PFSK-1 (cell line): ENCODE data around the gene SLC25A45.

Experiments used
- FOXP2 ChIP-seq: optimal IDR thresholded peaks from 2 replicates; pipeline ENCODE3; 2011; ENCODE audit warnings: borderline replicate concordance, control low read depth, inconsistent platforms; ENCODE audit not compliant: insufficient read depth; ENCODE audit errors: extremely low read length, extremely low read depth
- POLR2AphosphoS5 ChIP-seq: IDR thresholded peaks from 2 replicates; pipeline ENCODE4 v1.6.1; 2012; ENCODE audit warnings: low read depth, mild to moderate bottlenecking, control low read depth, low read length, moderate library complexity
- SIN3A ChIP-seq: IDR thresholded peaks from 2 replicates; pipeline ENCODE4 v1.6.1; 2012; ENCODE audit warnings: mild to moderate bottlenecking, low read length, moderate library complexity, borderline replicate concordance; ENCODE audit not compliant: insufficient read depth
- TAF1 ChIP-seq: IDR thresholded peaks from 2 replicates; pipeline ENCODE4 v1.6.1; 2012; ENCODE audit warnings: low read length, control low read depth, borderline replicate concordance; ENCODE audit not compliant: insufficient read depth
- TF ChIP-seq, protein P1 (sequence below), 2 experiments: IDR thresholded peaks; 2 replicates each; pipeline versions ENCODE4 v1.6.1 to v1.8.0; 2011 to 2012; ENCODE audit warnings: low read depth in 2 of 2, low read length in 2 of 2, control low read depth in 1 of 2, inconsistent platforms in 1 of 2, mild to moderate bottlenecking in 1 of 2, moderate library complexity in 1 of 2; ENCODE audit not compliant: insufficient read depth in 1 of 2

SLC25A45 gene

DNA sequence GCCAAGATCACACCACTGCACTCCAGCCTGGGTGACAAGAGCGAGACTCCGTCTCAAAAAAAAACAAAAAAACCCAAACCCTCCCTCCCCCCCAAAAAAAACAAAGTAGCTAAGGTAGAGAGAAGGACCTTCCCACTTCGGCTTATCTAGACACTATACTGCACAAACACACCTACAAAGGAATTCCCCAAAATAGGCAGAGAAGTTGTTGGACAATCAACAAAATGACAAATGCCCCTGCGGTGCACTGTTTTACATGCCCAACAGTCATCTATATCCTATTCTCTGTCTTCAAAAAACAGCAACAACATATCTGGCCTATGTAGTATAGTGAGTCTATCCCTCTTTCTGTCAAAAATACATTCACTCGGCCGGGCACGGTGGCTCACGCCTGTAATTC, 55.4 kb downstream of the SLC25A45 start:
- TF ChIP-seq POLR2AphosphoS5 (no peak), SIN3A (no peak), TAF1 (no peak), FOXP2 (no peak)
- TF ChIP-seq, protein P1, sequence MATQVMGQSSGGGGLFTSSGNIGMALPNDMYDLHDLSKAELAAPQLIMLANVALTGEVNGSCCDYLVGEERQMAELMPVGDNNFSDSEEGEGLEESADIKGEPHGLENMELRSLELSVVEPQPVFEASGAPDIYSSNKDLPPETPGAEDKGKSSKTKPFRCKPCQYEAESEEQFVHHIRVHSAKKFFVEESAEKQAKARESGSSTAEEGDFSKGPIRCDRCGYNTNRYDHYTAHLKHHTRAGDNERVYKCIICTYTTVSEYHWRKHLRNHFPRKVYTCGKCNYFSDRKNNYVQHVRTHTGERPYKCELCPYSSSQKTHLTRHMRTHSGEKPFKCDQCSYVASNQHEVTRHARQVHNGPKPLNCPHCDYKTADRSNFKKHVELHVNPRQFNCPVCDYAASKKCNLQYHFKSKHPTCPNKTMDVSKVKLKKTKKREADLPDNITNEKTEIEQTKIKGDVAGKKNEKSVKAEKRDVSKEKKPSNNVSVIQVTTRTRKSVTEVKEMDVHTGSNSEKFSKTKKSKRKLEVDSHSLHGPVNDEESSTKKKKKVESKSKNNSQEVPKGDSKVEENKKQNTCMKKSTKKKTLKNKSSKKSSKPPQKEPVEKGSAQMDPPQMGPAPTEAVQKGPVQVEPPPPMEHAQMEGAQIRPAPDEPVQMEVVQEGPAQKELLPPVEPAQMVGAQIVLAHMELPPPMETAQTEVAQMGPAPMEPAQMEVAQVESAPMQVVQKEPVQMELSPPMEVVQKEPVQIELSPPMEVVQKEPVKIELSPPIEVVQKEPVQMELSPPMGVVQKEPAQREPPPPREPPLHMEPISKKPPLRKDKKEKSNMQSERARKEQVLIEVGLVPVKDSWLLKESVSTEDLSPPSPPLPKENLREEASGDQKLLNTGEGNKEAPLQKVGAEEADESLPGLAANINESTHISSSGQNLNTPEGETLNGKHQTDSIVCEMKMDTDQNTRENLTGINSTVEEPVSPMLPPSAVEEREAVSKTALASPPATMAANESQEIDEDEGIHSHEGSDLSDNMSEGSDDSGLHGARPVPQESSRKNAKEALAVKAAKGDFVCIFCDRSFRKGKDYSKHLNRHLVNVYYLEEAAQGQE (IDR thresholded peaks at IDR 0.05; ENCODE audit: insufficient read depth in 1 of 2, low read depth in 2 of 2, low read length in 2 of 2): no peak

DNA sequence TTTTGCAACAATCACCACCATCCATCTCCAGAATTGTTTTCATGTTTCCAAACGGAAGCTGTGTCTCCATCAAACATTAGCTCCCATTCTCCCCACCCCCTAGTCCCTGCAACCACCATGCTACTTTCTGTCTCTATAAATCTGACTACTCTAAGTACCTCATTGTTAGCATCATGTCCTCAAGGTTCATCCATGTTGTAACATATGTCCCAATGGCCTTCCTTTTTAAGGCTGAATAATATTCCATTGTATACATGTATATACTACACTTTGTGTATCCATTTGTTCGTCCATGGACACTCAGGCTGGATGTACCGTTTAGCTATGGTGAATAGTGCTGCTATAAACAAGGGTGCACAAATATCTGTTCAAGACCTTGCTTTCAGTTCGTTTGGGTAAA, 57.0 kb downstream of the SLC25A45 start:
- TF ChIP-seq FOXP2 (no peak), POLR2AphosphoS5 (no peak), SIN3A (no peak), TAF1 (no peak)
- TF ChIP-seq, protein P1 (IDR thresholded peaks at IDR 0.05; ENCODE audit: insufficient read depth in 1 of 2, low read depth in 2 of 2, low read length in 2 of 2): no peak
